Endothelial cell of umbilical vein (primary cell): ENCODE results near the gene SEPTIN5. TPM values are rescaled to one million over a fixed set of nuclear protein-coding genes. Genes with fewer than 3 reads are reported as not detected.

ENCODE experiments used
- BruUV-seq: library from RNA; stranded (reverse); fragments of 400-500 nt; replicated peaks from 2 replicates; lab custom pipeline; 2021; lab: Mats Ljungman, UMichigan
- CTCF ChIA-PET: fragments of 300-600, 350-600 bp; sonication (Branson Sonifier 250); formaldehyde crosslinking; loops from one replicate; lab custom pipeline; 2021; ENCODE audit warnings: antibody characterized with exemption, inconsistent platforms; lab: Charles Lee
- POLR2A ChIA-PET: fragments of 300-600, 350-600 bp; sonication (Branson Sonifier 250); formaldehyde crosslinking; loops from one replicate; lab custom pipeline; 2021; ENCODE audit warnings: antibody characterized with exemption, inconsistent platforms; lab: Charles Lee
- DNase-seq: peaks from one replicate; pipeline ENCODE4 v3.0.0-alpha.2; 2011; ENCODE audit warnings: low read depth, low spot score
- FAIRE-seq: peaks from 2 replicates; lab custom pipeline; 2011; peaks lifted over from hg19 to GRCh38; lab: Jason Lieb, UNC
- H2AFZ ChIP-seq: 2 replicates; pipeline ENCODE4 v1.6.0; 2012; ENCODE audit warnings: low read depth, low read length, control low read depth, inconsistent platforms
- H3K27ac ChIP-seq: 2 replicates; pipeline ENCODE4 v1.5.1; 2011; ENCODE audit warnings: low read depth, mild to moderate bottlenecking, control low read depth, low read length, moderate library complexity; ENCODE audit not compliant: insufficient read depth
- H3K27me3 ChIP-seq, 2 experiments: 2 replicates each; pipeline versions ENCODE4 v1.6.0 to v1.6.1; 2011; ENCODE audit warnings: low read length in 2 of 2, mixed read lengths in 1 of 2; ENCODE audit not compliant: control insufficient read depth in 2 of 2, insufficient read depth in 2 of 2
- H3K36me3 ChIP-seq, 2 experiments: 2 replicates in 1 of 2; 3 replicates in 1 of 2; pipeline ENCODE4 v1.5.1; 2011; ENCODE audit warnings: low read length in 2 of 2, mild to moderate bottlenecking in 1 of 2, moderate library complexity in 1 of 2; ENCODE audit not compliant: control insufficient read depth in 2 of 2, insufficient read depth in 2 of 2; ENCODE audit errors: extremely low read depth in 1 of 2
- H3K4me1 ChIP-seq: 3 replicates; pipeline ENCODE4 v1.5.1; 2011; ENCODE audit warnings: mild to moderate bottlenecking, low read length; ENCODE audit not compliant: control insufficient read depth, insufficient read depth; ENCODE audit errors: extremely low read depth
- H3K4me2 ChIP-seq: 2 replicates; pipeline ENCODE4 v1.6.1; 2011; ENCODE audit warnings: low read length, control low read depth, mixed read lengths; ENCODE audit not compliant: insufficient read depth
- H3K4me3 ChIP-seq, 3 experiments: fragments of 200-600 bp in 1 of 3; sonication (generic), shearing (Covaris generic) in 1 of 3; replicated peaks in 1 of 3; 2 replicates each; pipeline ENCODE4 v1.5.1; 2011 to 2016; ENCODE audit warnings: control low read depth in 3 of 3, low read length in 3 of 3, mild to moderate bottlenecking in 2 of 3, inconsistent platforms in 1 of 3, low read depth in 1 of 3, moderate library complexity in 1 of 3; ENCODE audit not compliant: insufficient read depth in 1 of 3
- H3K79me2 ChIP-seq: 2 replicates; pipeline ENCODE4 v1.6.0; 2012; ENCODE audit warnings: low read length, inconsistent platforms; ENCODE audit not compliant: control insufficient read depth, insufficient read depth
- H3K9ac ChIP-seq: replicated peaks from 2 replicates; pipeline ENCODE3; 2011; ENCODE audit warnings: low read length, control low read depth; ENCODE audit not compliant: insufficient read depth; ENCODE audit errors: extremely low read depth
- H3K9me1 ChIP-seq: replicated peaks from 3 replicates; pipeline ENCODE4 v1.6.0; 2011; ENCODE audit warnings: mild to moderate bottlenecking, low read length; ENCODE audit not compliant: control insufficient read depth, insufficient read depth; ENCODE audit errors: extremely low read depth
- H3K9me3 ChIP-seq: replicated peaks from 2 replicates; pipeline ENCODE4 v1.5.1; 2012; ENCODE audit warnings: low read length, inconsistent platforms; ENCODE audit not compliant: control insufficient read depth, insufficient read depth
- H4K20me1 ChIP-seq: replicated peaks from 2 replicates; pipeline ENCODE3; 2011; ENCODE audit warnings: mild to moderate bottlenecking, low read length; ENCODE audit not compliant: control insufficient read depth, insufficient read depth; ENCODE audit errors: extremely low read depth
- EZH2 ChIP-seq: IDR thresholded peaks from 2 replicates; pipeline ENCODE4 v1.6.1; 2012; ENCODE audit warnings: borderline replicate concordance, low read depth, mild to moderate bottlenecking, moderate library complexity, low read length, inconsistent platforms; ENCODE audit not compliant: severe bottlenecking
- FOS ChIP-seq: IDR thresholded peaks from 2 replicates; pipeline ENCODE4 v1.6.1; 2011; ENCODE audit warnings: mild to moderate bottlenecking, low read length, moderate library complexity, borderline replicate concordance; ENCODE audit not compliant: insufficient read depth
- GATA2 ChIP-seq: IDR thresholded peaks from 2 replicates; pipeline ENCODE4 v1.7.0; 2011; ENCODE audit warnings: low read depth, mild to moderate bottlenecking, moderate library complexity, mixed read lengths, low read length; ENCODE audit not compliant: insufficient read length, insufficient read depth
- JUN ChIP-seq: IDR thresholded peaks from 2 replicates; pipeline ENCODE4 v1.6.1; 2011; ENCODE audit warnings: borderline replicate concordance, low read depth; ENCODE audit not compliant: insufficient read length, insufficient read depth
- MYC ChIP-seq: IDR thresholded peaks from one replicate; pipeline ENCODE4 v1.6.1; 2011; ENCODE audit warnings: mild to moderate bottlenecking, low read depth, low read length
- POLR2A ChIP-seq: IDR thresholded peaks from 2 replicates; pipeline ENCODE4 v1.6.1; 2012; ENCODE audit warnings: low read depth, mild to moderate bottlenecking, control low read depth, low read length
- POLR2AphosphoS5 ChIP-seq: IDR thresholded peaks from 2 replicates; pipeline ENCODE4 v1.6.1; 2012; ENCODE audit warnings: low read depth, mild to moderate bottlenecking, control low read depth, low read length, moderate library complexity; ENCODE audit not compliant: insufficient read depth
- dilution Hi-C: fragments of 300-500 bp; cut with MboI; formaldehyde crosslinking; loops from one replicate; pipeline ENCODE4 v1.15.0; 2019; ENCODE audit warnings: low sequenced_read_pairs; ENCODE audit not compliant: extremely low pct_ligation_motif_present
- intact Hi-C: fragments of 100-400 bp; cut with micrococcal nuclease; formaldehyde crosslinking; loops from one replicate; pipeline ENCODE4 v1.10.0; 2022
- polyA plus RNA-seq, 4 experiments: library from polyadenylated mRNA; depleted of rRNA in 3 of 4; stranded (reverse) in 3 of 4; unstranded in 1 of 4; fragments of >200 nt; gene quantifications; 2 replicates each; pipeline versions ENCODE4 v1.2.1 to v1.2.3, GENCODE V29; 2011 to 2012; ENCODE audit warnings: missing spikeins in 1 of 4
- total RNA-seq: library from RNA; stranded (reverse); gene quantifications from 2 replicates; pipeline ENCODE4 v1.2.3, GENCODE V29; 2021
- TF ChIP-seq, protein P1 (sequence below), 2 donors: IDR thresholded peaks; 1 replicate in 1 of 2; 2 replicates in 1 of 2; pipeline ENCODE4 v1.5.1; 2011; ENCODE audit warnings: low read length in 2 of 2, mild to moderate bottlenecking in 2 of 2, moderate library complexity in 2 of 2, control low read depth in 1 of 2, inconsistent platforms in 1 of 2, low read depth in 1 of 2; ENCODE audit not compliant: insufficient read depth in 1 of 2; ENCODE audit errors: extremely low read depth in 1 of 2
- TF ChIP-seq, protein P2 (sequence below): IDR thresholded peaks from 2 replicates; pipeline ENCODE4 v1.6.1; 2011; ENCODE audit not compliant: insufficient read depth, insufficient read length

SEPTIN5 gene
- total and polyA plus RNA-seq, 2 donors (not counting 3 experiments of a cell fraction or from before 2014, with no cell fraction given), result 31.1 to 35.8 TPM

DNA sequence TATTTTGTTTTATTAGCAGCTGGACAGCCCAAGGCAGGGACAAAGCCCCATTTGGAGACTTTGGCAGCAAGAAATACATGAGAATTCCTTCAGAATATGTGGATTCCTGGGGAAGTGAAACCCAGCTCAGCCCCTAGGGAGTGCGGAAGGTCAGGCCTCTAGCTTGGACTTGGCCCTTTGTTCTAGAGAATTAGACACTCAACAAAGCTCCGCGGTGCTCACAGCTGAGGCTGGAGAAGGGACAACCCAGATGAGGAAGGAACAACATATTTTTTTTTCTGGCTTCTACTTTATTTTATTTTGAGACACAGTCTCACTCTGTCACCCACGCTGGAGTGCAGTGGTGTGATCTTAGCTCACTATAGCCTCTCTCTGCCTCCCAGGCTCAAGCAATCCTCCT lies 44.7 kb upstream of the SEPTIN5 start:
- no peak overlapping the region for H3K27ac ChIP-seq
- H2AFZ ChIP-seq, result no peak overlapping the region
- H3K4me2 ChIP-seq, result no peak overlapping the region
- H3K4me3 ChIP-seq, result no peak overlapping the region
- no peaks in the 10 kb centered on the region for H3K4me1 ChIP-seq
- BruUV-seq, result no TSS peak
- no peaks in the 10 kb centered on the region for H3K36me3 ChIP-seq
- no peaks in the 10 kb centered on the region for H4K20me1 ChIP-seq
- POLR2A ChIA-PET, result no interaction called here
- CTCF ChIA-PET, result interaction anchor here (0.6 to 1.4 kb wide), 2 partner anchors 10 to 16 kb away, joined by 3 to 6 read pairs; no protein-coding TSS in a partner anchor
- no peak for DNase-seq
- H3K9me3 ChIP-seq, result no peaks in the 10 kb centered on the region
- no peak for FAIRE-seq
- H3K79me2 ChIP-seq, result no peaks in the 10 kb centered on the region
- dilution Hi-C loops, result no loop called here
- intact Hi-C loops, result no loop called here
- no peaks in the 10 kb centered on the region for H3K9me1 ChIP-seq
- H3K9ac ChIP-seq, result no peak overlapping the region
- TF ChIP-seq POLR2A (no peak), POLR2AphosphoS5 (no peak), MYC (no peak)
- TF ChIP-seq, protein P1, sequence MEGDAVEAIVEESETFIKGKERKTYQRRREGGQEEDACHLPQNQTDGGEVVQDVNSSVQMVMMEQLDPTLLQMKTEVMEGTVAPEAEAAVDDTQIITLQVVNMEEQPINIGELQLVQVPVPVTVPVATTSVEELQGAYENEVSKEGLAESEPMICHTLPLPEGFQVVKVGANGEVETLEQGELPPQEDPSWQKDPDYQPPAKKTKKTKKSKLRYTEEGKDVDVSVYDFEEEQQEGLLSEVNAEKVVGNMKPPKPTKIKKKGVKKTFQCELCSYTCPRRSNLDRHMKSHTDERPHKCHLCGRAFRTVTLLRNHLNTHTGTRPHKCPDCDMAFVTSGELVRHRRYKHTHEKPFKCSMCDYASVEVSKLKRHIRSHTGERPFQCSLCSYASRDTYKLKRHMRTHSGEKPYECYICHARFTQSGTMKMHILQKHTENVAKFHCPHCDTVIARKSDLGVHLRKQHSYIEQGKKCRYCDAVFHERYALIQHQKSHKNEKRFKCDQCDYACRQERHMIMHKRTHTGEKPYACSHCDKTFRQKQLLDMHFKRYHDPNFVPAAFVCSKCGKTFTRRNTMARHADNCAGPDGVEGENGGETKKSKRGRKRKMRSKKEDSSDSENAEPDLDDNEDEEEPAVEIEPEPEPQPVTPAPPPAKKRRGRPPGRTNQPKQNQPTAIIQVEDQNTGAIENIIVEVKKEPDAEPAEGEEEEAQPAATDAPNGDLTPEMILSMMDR (IDR thresholded peaks at IDR 0.05; ENCODE audit: extremely low read depth in 1 of 2, insufficient read depth in 1 of 2, low read depth in 1 of 2, low read length in 2 of 2), result no peak
- TF ChIP-seq, protein P2, sequence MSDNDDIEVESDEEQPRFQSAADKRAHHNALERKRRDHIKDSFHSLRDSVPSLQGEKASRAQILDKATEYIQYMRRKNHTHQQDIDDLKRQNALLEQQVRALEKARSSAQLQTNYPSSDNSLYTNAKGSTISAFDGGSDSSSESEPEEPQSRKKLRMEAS, result no peak
- peaks cover 2 to 22% of the 10 kb centered on the region in 2 experiments for H3K27me3 ChIP-seq

DNA sequence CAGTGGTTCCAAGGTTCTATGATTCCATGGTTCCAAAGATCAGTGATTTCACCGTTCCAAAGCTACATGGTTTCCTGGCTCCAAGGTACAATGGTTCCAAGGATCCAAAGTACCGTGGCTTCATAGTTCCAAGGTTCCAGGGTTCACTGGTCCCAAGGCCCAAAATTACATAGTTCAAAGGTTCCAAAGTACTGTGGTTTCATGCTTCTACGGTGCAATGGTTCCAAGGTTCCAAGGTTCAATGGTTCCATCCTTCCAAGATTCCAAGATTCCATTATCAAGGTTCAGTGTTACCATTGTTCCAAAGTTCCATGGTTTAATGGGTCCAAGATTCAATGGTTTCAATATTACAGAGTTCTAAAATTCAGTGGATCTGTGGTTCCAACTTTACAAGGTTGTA lies 43.0 kb upstream of the SEPTIN5 start:
- H2AFZ ChIP-seq, result no peak overlapping the region
- ChIA-PET POLR2A (no interaction called here), CTCF (no interaction called here)
- H3K4me2 ChIP-seq, result no peak overlapping the region
- no peaks in the 10 kb centered on the region for H3K36me3 ChIP-seq
- no peak overlapping the region for H3K9ac ChIP-seq
- intact Hi-C loops (no loop called here), dilution Hi-C loops (no loop called here)
- H3K9me1 ChIP-seq, result no peaks in the 10 kb centered on the region
- TF ChIP-seq POLR2A, result no peak
- TF ChIP-seq EZH2, result no peak
- TF ChIP-seq GATA2, result no peak
- no peak for TF ChIP-seq FOS
- TF ChIP-seq JUN, result no peak
- no peak for TF ChIP-seq POLR2AphosphoS5
- TF ChIP-seq, protein P2, result no peak
- TF ChIP-seq, protein P1 (IDR thresholded peaks at IDR 0.05; ENCODE audit: extremely low read depth in 1 of 2, insufficient read depth in 1 of 2, low read depth in 1 of 2, low read length in 2 of 2), result no peak
- no peak for TF ChIP-seq MYC
- H3K27ac ChIP-seq, result no peak overlapping the region
- no peaks in the 10 kb centered on the region for H3K79me2 ChIP-seq
- no peaks in the 10 kb centered on the region for H3K9me3 ChIP-seq
- no TSS peak for BruUV-seq
- H3K27me3 ChIP-seq, result peaks cover 2 to 16% of the 10 kb centered on the region in 2 experiments
- no peak overlapping the region for H3K4me3 ChIP-seq
- no peaks in the 10 kb centered on the region for H3K4me1 ChIP-seq
- no peak for DNase-seq
- FAIRE-seq, result no peak
- no peaks in the 10 kb centered on the region for H4K20me1 ChIP-seq
